PC-9 (cell line): ENCODE data around the gene PABPN1. TPM values are rescaled to one million over a fixed set of nuclear protein-coding genes. Genes with fewer than 3 reads are reported as not detected.

ENCODE experiments used
- BruUV-seq: library from RNA; stranded (reverse); fragments of 400-500 nt; replicated peaks from 2 replicates; lab custom pipeline; 2021; lab: Mats Ljungman, UMichigan
- CTCF ChIA-PET: fragments of 300-600 bp; sonication (Branson Sonifier 250); formaldehyde crosslinking; loops from one replicate; lab custom pipeline; 2022; ENCODE audit warnings: antibody characterized with exemption; lab: Charles Lee
- POLR2A ChIA-PET: fragments of 300-600 bp; sonication (Branson Sonifier 250); formaldehyde crosslinking; loops from one replicate; lab custom pipeline; 2022; ENCODE audit warnings: antibody characterized with exemption; ENCODE audit not compliant: unreplicated experiment; lab: Charles Lee
- DNase-seq, 2 experiments: peaks; one replicate each; pipeline versions ENCODE4 v3.0.0 to v3.0.0-alpha.2; 2015 to 2022; ENCODE audit warnings: mixed read lengths in 1 of 2
- H2AFZ ChIP-seq: fragments of 200-600 bp; sonication (generic); 2 replicates; pipeline ENCODE4 v1.8.1; 2017; ENCODE audit warnings: antibody characterized with exemption
- H3F3A ChIP-seq: fragments of 200-600 bp; sonication (generic); 2 replicates; pipeline ENCODE4 v1.8.1; 2017; ENCODE audit warnings: antibody characterized with exemption, mild to moderate bottlenecking, low read depth; ENCODE audit not compliant: insufficient read depth
- H3K27ac ChIP-seq: fragments of 200-600 bp; sonication (generic); 2 replicates; pipeline ENCODE4 v1.6.1; 2016; ENCODE audit warnings: mixed run types
- H3K27me3 ChIP-seq: fragments of 200-600 bp; sonication (generic); 2 replicates; pipeline ENCODE4 v1.6.1; 2016; ENCODE audit warnings: low read depth, mixed run types; ENCODE audit not compliant: insufficient read depth
- H3K36me3 ChIP-seq: fragments of 200-600 bp; sonication (generic); 2 replicates; pipeline ENCODE4 v1.6.1; 2016; ENCODE audit warnings: low read depth, mixed run types
- H3K4me1 ChIP-seq: fragments of 200-600 bp; sonication (generic); replicated peaks from 2 replicates; pipeline ENCODE4 v1.6.1; 2016; ENCODE audit warnings: mixed run types; ENCODE audit not compliant: insufficient read depth
- H3K4me2 ChIP-seq: fragments of 200-600 bp; sonication (generic); 2 replicates; pipeline ENCODE4 v1.6.1; 2017; ENCODE audit warnings: mixed run types
- H3K4me3 ChIP-seq: fragments of 200-600 bp; sonication (generic); 2 replicates; pipeline ENCODE4 v1.6.1; 2016; ENCODE audit warnings: mixed run types
- H3K79me2 ChIP-seq: fragments of 200-600 bp; sonication (generic); 2 replicates; pipeline ENCODE4 v1.6.1; 2017; ENCODE audit warnings: low read depth, mixed run types
- H3K9me2 ChIP-seq: fragments of 200-600 bp; sonication (generic); 2 replicates; pipeline ENCODE4 v1.8.1; 2017; ENCODE audit warnings: mild to moderate bottlenecking; ENCODE audit not compliant: insufficient read depth
- H3K9me3 ChIP-seq: fragments of 200-600 bp; sonication (generic); 2 replicates; pipeline ENCODE4 v1.8.1; 2016; ENCODE audit warnings: low read depth; ENCODE audit not compliant: insufficient read depth
- H4K20me1 ChIP-seq: fragments of 200-600 bp; sonication (generic); 2 replicates; pipeline ENCODE4 v1.8.1; 2017; ENCODE audit not compliant: insufficient read depth
- CTCF ChIP-seq: fragments of 200-600 bp; sonication (generic); conservative IDR thresholded peaks from 2 replicates; pipeline ENCODE4 v1.6.1; 2017; ENCODE audit warnings: mixed run types, antibody characterized with exemption, mild to moderate bottlenecking, moderate library complexity
- EZH2 ChIP-seq: fragments of 200-600 bp; sonication (generic); IDR thresholded peaks from 2 replicates; pipeline ENCODE4 v1.8.0; 2017; ENCODE audit warnings: antibody characterized with exemption, low read depth
- intact Hi-C: fragments of 100-400 bp; cut with micrococcal nuclease; formaldehyde crosslinking; loops from one replicate; pipeline ENCODE4 v1.10.0; 2022; ENCODE audit not compliant: unreplicated experiment
- total RNA-seq: library from RNA; stranded (reverse); gene quantifications from 2 replicates; pipeline ENCODE4 v1.2.3, GENCODE V29; 2021

PABPN1 gene
- total RNA-seq, 1 experiment from 2014 or later: 142 TPM

GRCh38 chr14:23302290-23303225 lies 18.7 kb upstream of the PABPN1 start, which contains the start of gene PPP1R3E:
PPP1R3E (minus strand) TSS chr14:23302859; CDS start chr14:23302576, 283 bp downstream.
- Histone ChIP-seq H3K4me3 (peak within 1 kb of the TSS; percentile 71), H3K9me2 (no peaks in the 10 kb centered on the region), H3K79me2 (peaks cover 17% of the 10 kb centered on the region), H2AFZ (peak within 1 kb of the TSS; percentile 94), H3K9me3 (no peaks in the 10 kb centered on the region), H3K27ac (peak within 1 kb of the TSS; percentile 56), H3K36me3 (no peaks in the 10 kb centered on the region), H3K4me2 (peak within 1 kb of the TSS; percentile 88), H3K4me1 (peaks cover 19% of the 10 kb centered on the region), H4K20me1 (no peaks in the 10 kb centered on the region), H3F3A (peaks cover 16% of the 10 kb centered on the region; the same call in 1 of the 2 replicates), H3K27me3 (no peaks in the 10 kb centered on the region)
- ChIA-PET CTCF (interaction anchor here (0.6 to 0.8 kb wide), 3 partner anchors 67 to 746 kb away, joined by 3 to 4 read pairs (median 4); no protein-coding TSS in a partner anchor), POLR2A (interaction anchor here (0.7 kb wide), 1 partner anchor 286 kb away, joined by 4 read pairs; no protein-coding TSS in a partner anchor)
- intact Hi-C loops: loop anchor here (10.0 kb wide), 1 partner anchor 228 kb away; no protein-coding TSS in a partner anchor
- BruUV-seq: no TSS peak
- peak; percentile 48 to 49 for DNase-seq
- TF ChIP-seq CTCF (no peak), EZH2 (no peak)

- CTCF ChIA-PET: interaction anchor here (0.5 to 0.7 kb wide), 7 partner anchors 18 to 787 kb away, joined by 3 to 5 read pairs (median 4); partner anchors contain the start of gene PCK2
- no TSS peak for BruUV-seq
These were observed 14.7 kb upstream of the PABPN1 start, which contains the start of gene BCL2L2 for GRCh38 chr14:23306412-23307145. BCL2L2 (plus strand) TSS chr14:23306833; CDS start chr14:23307768, 935 bp downstream.

More at GRCh38 chr14:23306412-23307145, 14.7 kb upstream of the PABPN1 start, which contains the start of gene BCL2L2:
- Histone ChIP-seq H3K79me2 (peaks cover 32% of the 10 kb centered on the region), H3K4me3 (peak within 1 kb of the TSS; percentile 84), H3K4me2 (peak within 1 kb of the TSS; percentile 96), H2AFZ (peak within 1 kb of the TSS; percentile 75), H3K36me3 (no peaks in the 10 kb centered on the region), H3K27ac (peak within 1 kb of the TSS; percentile 64), H3K9me3 (no peaks in the 10 kb centered on the region), H3K9me2 (no peaks in the 10 kb centered on the region), H3K27me3 (no peaks in the 10 kb centered on the region), H3K4me1 (peaks cover 20% of the 10 kb centered on the region), H4K20me1 (no peaks in the 10 kb centered on the region), H3F3A (peaks cover 16% of the 10 kb centered on the region; the same call in 1 of the 2 replicates)
- TF ChIP-seq CTCF: no peak
- TF ChIP-seq EZH2: no peak
- POLR2A ChIA-PET: interaction anchor here (0.6 to 1.0 kb wide), 8 partner anchors 14 to 1796 kb away, joined by 3 to 9 read pairs (median 4); partner anchors contain the start of gene METTL3
- intact Hi-C loops: loop anchor here (1.0 to 10.0 kb wide), 2 partner anchors 14 to 232 kb away; no protein-coding TSS in a partner anchor
- peak; percentile 71 to 84 for DNase-seq
